CD4-positive, CD25-positive, alpha-beta regulatory T cell (primary cell): ENCODE data around the gene HMCN1. TPM values are rescaled to one million over a fixed set of nuclear protein-coding genes. Genes with fewer than 3 reads are reported as not detected.

Source experiments
- ATAC-seq, 2 donors: fragments of 150-1000 bp; cut with Tn5 transposase; one replicate each; pipeline ENCODE4 v1.10.0; 2021; ENCODE audit warnings: low read depth in 2 of 2, moderate number of reproducible peaks in 2 of 2, moderate library complexity in 1 of 2
- DNase-seq, 3 donors: peaks; one replicate each; pipeline versions ENCODE4 v3.0.0 to v3.0.0-alpha.2; 2012 to 2022; ENCODE audit warnings: mixed read lengths in 1 of 3
- H3K27ac ChIP-seq: one replicate; pipeline ENCODE4 v1.7.0; 2013; ENCODE audit warnings: mild to moderate bottlenecking, low read length; ENCODE audit not compliant: insufficient read depth, poor library complexity, severe bottlenecking
- H3K27me3 ChIP-seq: one replicate; pipeline ENCODE4 v1.7.0; 2013; ENCODE audit warnings: low read length; ENCODE audit not compliant: control insufficient read depth, insufficient read depth
- H3K36me3 ChIP-seq: one replicate; pipeline ENCODE4 v1.7.0; 2013; ENCODE audit warnings: mild to moderate bottlenecking, low read length, moderate library complexity; ENCODE audit not compliant: control insufficient read depth, insufficient read depth
- H3K4me1 ChIP-seq: 2 replicates; pipeline ENCODE4 v1.7.0; 2013; ENCODE audit warnings: mild to moderate bottlenecking, low read length; ENCODE audit not compliant: insufficient read depth, control insufficient read depth, poor library complexity, severe bottlenecking
- H3K4me3 ChIP-seq: one replicate; pipeline ENCODE4 v1.7.0; 2013; ENCODE audit warnings: low read depth, mild to moderate bottlenecking, low read length, moderate library complexity
- H3K9me3 ChIP-seq, 2 experiments: 1 replicate in 1 of 2; 2 replicates in 1 of 2; pipeline ENCODE4 v1.7.0; 2013; ENCODE audit warnings: low read length in 2 of 2, mild to moderate bottlenecking in 1 of 2, moderate library complexity in 1 of 2; ENCODE audit not compliant: control insufficient read depth in 2 of 2
- H3K27ac Mint-ChIP-seq, 3 donors: one replicate each; pipeline ENCODE4 v1.8.0; 2020 to 2022; ENCODE audit warnings: mild to moderate bottlenecking in 3 of 3, mixed read lengths in 3 of 3, moderate library complexity in 2 of 3
- H3K27me3 Mint-ChIP-seq: one replicate; pipeline ENCODE4 v1.8.0; 2022; ENCODE audit warnings: mild to moderate bottlenecking, mixed read lengths
- H3K36me3 Mint-ChIP-seq: one replicate; pipeline ENCODE4 v1.8.0; 2020; ENCODE audit warnings: mixed read lengths
- H3K4me1 Mint-ChIP-seq, 4 donors: one replicate each; pipeline ENCODE4 v1.8.0; 2020 to 2022; ENCODE audit warnings: mixed read lengths in 4 of 4, mild to moderate bottlenecking in 1 of 4
- H3K4me3 Mint-ChIP-seq, 4 donors: one replicate each; pipeline ENCODE4 v1.8.0; 2020 to 2022; ENCODE audit warnings: mild to moderate bottlenecking in 4 of 4, mixed read lengths in 4 of 4, moderate library complexity in 3 of 4
- H3K9me3 Mint-ChIP-seq, 7 donors: one replicate each; pipeline ENCODE4 v1.8.0; 2020 to 2022; ENCODE audit warnings: mixed read lengths in 7 of 7, mild to moderate bottlenecking in 3 of 7, moderate library complexity in 2 of 7
- polyA plus RNA-seq, 4 donors: library from polyadenylated mRNA; unstranded; fragments of 300-500 nt; fragmentation: Illumina TruSeq; gene quantifications; one replicate each; pipeline ENCODE4 v1.2.3, GENCODE V29; 2021
- total RNA-seq: library from RNA; stranded (reverse); gene quantifications from one replicate; pipeline ENCODE4 v1.2.3, GENCODE V29; 2022

HMCN1 gene
- total and polyA plus RNA-seq, 5 donors from 2014 or later, result 0.07 to 0.81 (median 0.58) TPM; not detected in 1

GRCh38 chr1:185972096-185972850, 238.1 kb downstream of the HMCN1 start:
- DNase-seq (no peak), ATAC-seq (no peak)
- no peaks in the 10 kb centered on the region for H3K9me3 ChIP-seq
- no peaks in the 10 kb centered on the region for H3K36me3 ChIP-seq
- no peaks in the 10 kb centered on the region for H3K9me3 Mint-ChIP-seq
- H3K4me1 ChIP-seq, result no peaks in the 10 kb centered on the region
- H3K4me1 Mint-ChIP-seq, result no peaks in the 10 kb centered on the region
- H3K27me3 Mint-ChIP-seq, result no peaks in the 10 kb centered on the region
- H3K27ac Mint-ChIP-seq, result no peak overlapping the region
- no peak overlapping the region for H3K4me3 ChIP-seq
- no peak overlapping the region for H3K27ac ChIP-seq
- no peak overlapping the region for H3K4me3 Mint-ChIP-seq
- H3K36me3 Mint-ChIP-seq, result no peaks in the 10 kb centered on the region
- no peaks in the 10 kb centered on the region for H3K27me3 ChIP-seq

GRCh38 chr1:185973645-185974044, 239.5 kb downstream of the HMCN1 start:
- H3K27me3 Mint-ChIP-seq, result no peaks in the 10 kb centered on the region
- no peak overlapping the region for H3K4me3 Mint-ChIP-seq
- H3K36me3 Mint-ChIP-seq, result no peaks in the 10 kb centered on the region
- Histone ChIP-seq H3K27me3 (no peaks in the 10 kb centered on the region), H3K9me3 (no peaks in the 10 kb centered on the region), H3K27ac (no peak overlapping the region), H3K4me1 (no peaks in the 10 kb centered on the region), H3K36me3 (no peaks in the 10 kb centered on the region), H3K4me3 (no peak overlapping the region)
- no peaks in the 10 kb centered on the region for H3K4me1 Mint-ChIP-seq
- ATAC-seq, result no peak
- no peak overlapping the region for H3K27ac Mint-ChIP-seq
- DNase-seq, result no peak
- no peaks in the 10 kb centered on the region for H3K9me3 Mint-ChIP-seq

GRCh38 chr1:185974367-185975170, 240.4 kb downstream of the HMCN1 start:
- Histone ChIP-seq H3K4me1 (no peaks in the 10 kb centered on the region), H3K9me3 (no peaks in the 10 kb centered on the region), H3K4me3 (no peak overlapping the region), H3K36me3 (no peaks in the 10 kb centered on the region), H3K27ac (no peak overlapping the region), H3K27me3 (no peaks in the 10 kb centered on the region)
- Mint-ChIP-seq H3K4me3 (no peak overlapping the region), H3K4me1 (no peaks in the 10 kb centered on the region), H3K27ac (no peak overlapping the region), H3K27me3 (no peaks in the 10 kb centered on the region), H3K36me3 (no peaks in the 10 kb centered on the region), H3K9me3 (no peaks in the 10 kb centered on the region)
- DNase-seq, result no peak
- no peak for ATAC-seq

GRCh38 chr1:185980891-185981290, 246.7 kb downstream of the HMCN1 start:
- Mint-ChIP-seq H3K27me3 (no peaks in the 10 kb centered on the region), H3K4me1 (no peaks in the 10 kb centered on the region), H3K36me3 (no peaks in the 10 kb centered on the region), H3K4me3 (no peak overlapping the region), H3K9me3 (no peaks in the 10 kb centered on the region), H3K27ac (no peak overlapping the region)
- H3K27me3 ChIP-seq, result no peaks in the 10 kb centered on the region
- H3K27ac ChIP-seq, result no peak overlapping the region
- no peak for ATAC-seq
- DNase-seq, result no peak
- no peaks in the 10 kb centered on the region for H3K4me1 ChIP-seq
- no peaks in the 10 kb centered on the region for H3K36me3 ChIP-seq
- no peak overlapping the region for H3K4me3 ChIP-seq
- no peaks in the 10 kb centered on the region for H3K9me3 ChIP-seq

- no peak for DNase-seq
- peaks cover 0 to 14% (median 8%) of the 10 kb centered on the region in 4 donors for H3K4me1 Mint-ChIP-seq
- no peak for ATAC-seq
- no peak overlapping the region for H3K27ac Mint-ChIP-seq
- H3K36me3 Mint-ChIP-seq, result no peaks in the 10 kb centered on the region
- Histone ChIP-seq H3K27me3 (no peaks in the 10 kb centered on the region), H3K4me1 (peaks cover 6% of the 10 kb centered on the region), H3K27ac (no peak overlapping the region), H3K36me3 (no peaks in the 10 kb centered on the region), H3K9me3 (no peaks in the 10 kb centered on the region), H3K4me3 (no peak overlapping the region)
- peaks cover 0 to under 1% (median 0%) of the 10 kb centered on the region in 7 donors for H3K9me3 Mint-ChIP-seq
- no peaks in the 10 kb centered on the region for H3K27me3 Mint-ChIP-seq
- no peak overlapping the region for H3K4me3 Mint-ChIP-seq
Observed at GRCh38 chr1:185984113-185984836, 250.1 kb downstream of the HMCN1 start.

- H3K27ac ChIP-seq, result no peak overlapping the region
- H3K4me1 Mint-ChIP-seq, result peaks cover 0 to 14% (median 8%) of the 10 kb centered on the region in 4 donors
- peak in 1 of 3 donors; percentile 25 for DNase-seq
Observed at GRCh38 chr1:185987611-185988321, 253.6 kb downstream of the HMCN1 start.

GRCh38 chr1:185990565-185990964, 256.4 kb downstream of the HMCN1 start:
- ATAC-seq, result no peak
- H3K9me3 ChIP-seq, result no peaks in the 10 kb centered on the region
- H3K4me3 Mint-ChIP-seq, result no peak overlapping the region
- peaks cover 6% of the 10 kb centered on the region for H3K4me1 ChIP-seq
- H3K27ac ChIP-seq, result no peak overlapping the region
- no peak overlapping the region for H3K4me3 ChIP-seq
- no peaks in the 10 kb centered on the region for H3K36me3 Mint-ChIP-seq
- H3K27me3 ChIP-seq, result no peaks in the 10 kb centered on the region
- no peak overlapping the region for H3K27ac Mint-ChIP-seq
- no peaks in the 10 kb centered on the region for H3K27me3 Mint-ChIP-seq
- H3K36me3 ChIP-seq, result no peaks in the 10 kb centered on the region
- H3K4me1 Mint-ChIP-seq, result peaks cover 0 to 21% (median 11%) of the 10 kb centered on the region in 4 donors
- peaks cover 0 to 2% (median 0%) of the 10 kb centered on the region in 7 donors for H3K9me3 Mint-ChIP-seq
- DNase-seq, result no peak

More at GRCh38 chr1:185987611-185988321, 253.6 kb downstream of the HMCN1 start:
- Mint-ChIP-seq H3K36me3 (no peaks in the 10 kb centered on the region), H3K9me3 (peaks cover 0 to 2% (median 0%) of the 10 kb centered on the region in 7 donors), H3K4me3 (peak overlapping the region in 3 of 4 donors; percentile 6 to 83 (median 39)), H3K27me3 (no peaks in the 10 kb centered on the region), H3K27ac (peak overlapping the region; percentile 71 to 87 (median 78))
- Histone ChIP-seq H3K36me3 (no peaks in the 10 kb centered on the region), H3K4me1 (peaks cover 6% of the 10 kb centered on the region), H3K27me3 (no peaks in the 10 kb centered on the region), H3K4me3 (peak overlapping the region; percentile 8), H3K9me3 (no peaks in the 10 kb centered on the region)
- peak in 1 of 2 donors; percentile 43 for ATAC-seq
